WERI-Rb-1 (cell line): ENCODE data around the gene RECQL5.
A peak's percentile ranks its signal among the peaks of the same experiment; 100 is the strongest.

Source experiments
- DNase-seq: peaks from one replicate; pipeline ENCODE4 v3.0.0-alpha.2; 2020
- H3K27ac ChIP-seq: fragments of 250-450 bp; sonication (Bioruptor Pico); 2 replicates; pipeline ENCODE4 v1.5.1; 2020; ENCODE audit warnings: mild to moderate bottlenecking, moderate library complexity
- H3K27me3 ChIP-seq: fragments of 250-450 bp; sonication (Bioruptor Pico); 2 replicates; pipeline ENCODE4 v1.5.1; 2021; ENCODE audit warnings: mild to moderate bottlenecking, low read depth, moderate library complexity; ENCODE audit not compliant: insufficient read depth, severe bottlenecking
- H3K36me3 ChIP-seq: fragments of 250-450 bp; sonication (Bioruptor Pico); 2 replicates; pipeline ENCODE4 v1.5.1; 2020; ENCODE audit warnings: mild to moderate bottlenecking, moderate library complexity
- H3K4me3 ChIP-seq: 2 replicates; pipeline ENCODE4 v1.5.1; 2011; ENCODE audit warnings: low read depth, mild to moderate bottlenecking, control low read depth, low read length
- H3K9me3 ChIP-seq: fragments of 250-450 bp; sonication (Bioruptor Pico); 2 replicates; pipeline ENCODE4 v1.5.1; 2021; ENCODE audit warnings: mild to moderate bottlenecking, moderate library complexity; ENCODE audit not compliant: severe bottlenecking
- CTCF ChIP-seq: IDR thresholded peaks from 2 replicates; pipeline ENCODE4 v1.5.1; 2011; ENCODE audit warnings: low read depth, mild to moderate bottlenecking, control low read depth, inconsistent platforms, low read length

RECQL5 gene

GRCh38 chr17:75634376-75634740 lies 32.6 kb downstream of the RECQL5 start:
- Histone ChIP-seq H3K27ac (peak overlapping the region; percentile 73), H3K36me3 (peaks cover 3% of the 10 kb centered on the region)
- peak; percentile 14; the same call in 1 of the 2 replicates for TF ChIP-seq CTCF

GRCh38 chr17:75633486-75634375 lies 33.2 kb downstream of the RECQL5 start:
- DNase-seq = peak; percentile 97
- peak; percentile 92 for TF ChIP-seq CTCF
- Histone ChIP-seq H3K9me3 (no peaks in the 10 kb centered on the region), H3K27ac (peak overlapping the region; percentile 73), H3K4me3 (peak overlapping the region; percentile 24), H3K27me3 (no peaks in the 10 kb centered on the region), H3K36me3 (peaks cover 3% of the 10 kb centered on the region)

More at GRCh38 chr17:75634376-75634740, 32.6 kb downstream of the RECQL5 start:
- peak overlapping the region; percentile 24 for H3K4me3 ChIP-seq
- H3K27me3 ChIP-seq = no peaks in the 10 kb centered on the region
- DNase-seq = peak; percentile 65
- H3K9me3 ChIP-seq = no peaks in the 10 kb centered on the region

GRCh38 chr17:75632863-75633485 lies 34.0 kb downstream of the RECQL5 start, which contains the start of gene SMIM5:
SMIM5 (plus strand) TSS chr17:75633434; CDS start chr17:75640202, 6,768 bp downstream.
- Histone ChIP-seq H3K27me3 (no peaks in the 10 kb centered on the region), H3K27ac (peak within 1 kb of the TSS; percentile 73), H3K4me3 (peak within 1 kb of the TSS; percentile 24), H3K36me3 (peaks cover 3% of the 10 kb centered on the region), H3K9me3 (no peaks in the 10 kb centered on the region)
- DNase-seq = peak; percentile 93
- TF ChIP-seq CTCF = peak; percentile 99

GRCh38 chr17:75632428-75632827 lies 34.5 kb downstream of the RECQL5 start:
- DNase-seq = no peak
- no peaks in the 10 kb centered on the region for H3K9me3 ChIP-seq
- peaks cover 5% of the 10 kb centered on the region; the same call in 1 of the 2 replicates for H3K36me3 ChIP-seq
- no peak overlapping the region for H3K4me3 ChIP-seq
- no peak for TF ChIP-seq CTCF
- no peak overlapping the region for H3K27ac ChIP-seq
- H3K27me3 ChIP-seq = no peaks in the 10 kb centered on the region

GRCh38 chr17:75631353-75631752 lies 35.6 kb downstream of the RECQL5 start:
- H3K27ac ChIP-seq = no peak overlapping the region
- no peak for DNase-seq
- TF ChIP-seq CTCF = no peak
- H3K4me3 ChIP-seq = no peak overlapping the region
- peaks cover 15% of the 10 kb centered on the region for H3K36me3 ChIP-seq
- H3K9me3 ChIP-seq = no peaks in the 10 kb centered on the region
- no peaks in the 10 kb centered on the region for H3K27me3 ChIP-seq
